Transverse colon (tissue), 4 donors: ENCODE results near the gene INCENP. TPM values are rescaled to one million over a fixed set of nuclear protein-coding genes. Genes with fewer than 3 reads are reported as not detected.

Experiments used
- DNase-seq: peaks from one replicate; pipeline ENCODE4 v3.0.0-alpha.2; 2019
- H3K27ac ChIP-seq, 4 donors: fragments of 200-600 bp; sonication (generic); 2 replicates each; pipeline ENCODE4 v1.5.1; 2016 to 2018; ENCODE audit warnings: inconsistent platforms in 4 of 4
- H3K27me3 ChIP-seq: fragments of 200-600 bp; sonication (generic); 2 replicates; pipeline ENCODE4 v1.5.1; 2017; ENCODE audit warnings: inconsistent platforms
- H3K36me3 ChIP-seq, 4 donors: fragments of 200-600 bp; sonication (generic); 2 replicates each; pipeline ENCODE4 v1.5.1; 2017 to 2019; ENCODE audit warnings: inconsistent platforms in 4 of 4
- H3K4me1 ChIP-seq, 4 donors: fragments of 200-600 bp; sonication (generic); 2 replicates each; pipeline ENCODE4 v1.5.1; 2017 to 2020; ENCODE audit warnings: inconsistent platforms in 4 of 4
- H3K4me3 ChIP-seq, 4 donors: fragments of 200-600 bp; sonication (generic); 1 replicate in 1 of 4; 2 replicates in 3 of 4; pipeline versions ENCODE4 v1.5.1 to v1.6.1; 2017 to 2019; ENCODE audit warnings: inconsistent platforms in 4 of 4
- H3K9me3 ChIP-seq, 2 donors: fragments of 200-600 bp; sonication (generic); 2 replicates each; pipeline ENCODE4 v1.5.1; 2017 to 2019; ENCODE audit warnings: inconsistent platforms in 2 of 2
- EP300 ChIP-seq: sonication (generic); formaldehyde crosslinking; IDR thresholded peaks from one replicate; pipeline ENCODE4 v1.6.1; 2017; ENCODE audit warnings: antibody characterized with exemption, low read depth
- POLR2A ChIP-seq: fragments of 450-650 bp; IDR thresholded peaks from one replicate; pipeline ENCODE4 v1.6.1; 2016; ENCODE audit warnings: antibody characterized with exemption, mild to moderate bottlenecking, moderate library complexity
- POLR2AphosphoS5 ChIP-seq, 3 donors: sonication (generic); formaldehyde crosslinking; IDR thresholded peaks; one replicate each; pipeline ENCODE4 v1.6.1; 2016; ENCODE audit warnings: antibody characterized with exemption in 3 of 3
- WGBS, 2 donors: methylation state at CpG; one replicate each; pipeline ENCODE4 v1.1.5; 2018; ENCODE audit warnings: low coverage in 1 of 2; 5-methylcytosine and 5-hydroxymethylcytosine counted together
- in situ Hi-C, 4 donors: fragments of 200-750 bp; cut with MboI; loops; one replicate each; pipeline versions ENCODE4 v1.15.0 to v1.15.1; 2017; ENCODE audit warnings: low sequenced_read_pairs in 3 of 4, low pct_ligation_motif_present in 1 of 4, low pct_unique_long_range_greater_than_20kb in 1 of 4
- intact Hi-C: fragments of 100-400 bp; cut with DNase I; formaldehyde crosslinking; loops from one replicate; pipeline ENCODE4 v1.15.1; 2023; ENCODE audit warnings: low total_unique reads
- total RNA-seq, 4 donors: library from RNA; depleted of rRNA; stranded (reverse); fragments of >200 nt; gene quantifications; one replicate each; pipeline ENCODE4 v1.1.0, GENCODE V29; 2016
- TF ChIP-seq, protein P1 (sequence below), 5 experiments: fragments of 200-600 bp in 3 of 5; fragments of 450-650 bp in 2 of 5; sonication (generic) in 3 of 5; IDR thresholded peaks; 1 replicate in 2 of 5; 2 replicates in 3 of 5; pipeline ENCODE4 v1.5.1; 2016 to 2017; ENCODE audit warnings: antibody characterized with exemption in 5 of 5, inconsistent platforms in 3 of 5, mild to moderate bottlenecking in 2 of 5, moderate library complexity in 1 of 5

Gene INCENP
- total RNA-seq, 4 donors from 2014 or later: 10.5 to 38.9 (median 26.1) TPM

- in situ Hi-C loops: no loop called here
- WGBS, 2 donors: 90 to 100% methylated on average over 1 to 14 of the region's 16 CpGs
- H3K9me3 ChIP-seq: no peaks in the 10 kb centered on the region
- H3K27me3 ChIP-seq: no peaks in the 10 kb centered on the region
- no peak overlapping the region for H3K4me3 ChIP-seq
- DNase-seq: no peak
- no peak for TF ChIP-seq EP300
- no peak for TF ChIP-seq POLR2AphosphoS5 (IDR thresholded peaks at IDR 0.05)
- TF ChIP-seq POLR2A: no peak
- TF ChIP-seq, protein P1, sequence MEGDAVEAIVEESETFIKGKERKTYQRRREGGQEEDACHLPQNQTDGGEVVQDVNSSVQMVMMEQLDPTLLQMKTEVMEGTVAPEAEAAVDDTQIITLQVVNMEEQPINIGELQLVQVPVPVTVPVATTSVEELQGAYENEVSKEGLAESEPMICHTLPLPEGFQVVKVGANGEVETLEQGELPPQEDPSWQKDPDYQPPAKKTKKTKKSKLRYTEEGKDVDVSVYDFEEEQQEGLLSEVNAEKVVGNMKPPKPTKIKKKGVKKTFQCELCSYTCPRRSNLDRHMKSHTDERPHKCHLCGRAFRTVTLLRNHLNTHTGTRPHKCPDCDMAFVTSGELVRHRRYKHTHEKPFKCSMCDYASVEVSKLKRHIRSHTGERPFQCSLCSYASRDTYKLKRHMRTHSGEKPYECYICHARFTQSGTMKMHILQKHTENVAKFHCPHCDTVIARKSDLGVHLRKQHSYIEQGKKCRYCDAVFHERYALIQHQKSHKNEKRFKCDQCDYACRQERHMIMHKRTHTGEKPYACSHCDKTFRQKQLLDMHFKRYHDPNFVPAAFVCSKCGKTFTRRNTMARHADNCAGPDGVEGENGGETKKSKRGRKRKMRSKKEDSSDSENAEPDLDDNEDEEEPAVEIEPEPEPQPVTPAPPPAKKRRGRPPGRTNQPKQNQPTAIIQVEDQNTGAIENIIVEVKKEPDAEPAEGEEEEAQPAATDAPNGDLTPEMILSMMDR (IDR thresholded peaks at IDR 0.05): no peak
- H3K36me3 ChIP-seq: peaks cover 0 to 13% (median 2%) of the 10 kb centered on the region in 4 donors
- H3K27ac ChIP-seq: no peak overlapping the region
- H3K4me1 ChIP-seq: no peaks in the 10 kb centered on the region
- intact Hi-C loops: no loop called here
These were observed 9.7 kb downstream of the INCENP start for GRCh38 chr11:62133328-62134065.

- no peak for DNase-seq
- no peak overlapping the region for H3K4me3 ChIP-seq
- TF ChIP-seq EP300 (no peak), POLR2A (no peak)
- TF ChIP-seq, protein P1 (IDR thresholded peaks at IDR 0.05): no peak
- H3K27me3 ChIP-seq: no peaks in the 10 kb centered on the region
- H3K9me3 ChIP-seq: no peaks in the 10 kb centered on the region
- WGBS, 2 donors: 90 to 96% methylated on average over 2 to 7 of the region's 7 CpGs
- in situ Hi-C loops: no loop called here
- H3K27ac ChIP-seq: no peak overlapping the region
- H3K4me1 ChIP-seq: no peaks in the 10 kb centered on the region
- peaks cover 0 to 17% (median 6%) of the 10 kb centered on the region in 4 donors for H3K36me3 ChIP-seq
- intact Hi-C loops: no loop called here
These were observed 13.6 kb downstream of the INCENP start for GRCh38 chr11:62137276-62137861.

DNA sequence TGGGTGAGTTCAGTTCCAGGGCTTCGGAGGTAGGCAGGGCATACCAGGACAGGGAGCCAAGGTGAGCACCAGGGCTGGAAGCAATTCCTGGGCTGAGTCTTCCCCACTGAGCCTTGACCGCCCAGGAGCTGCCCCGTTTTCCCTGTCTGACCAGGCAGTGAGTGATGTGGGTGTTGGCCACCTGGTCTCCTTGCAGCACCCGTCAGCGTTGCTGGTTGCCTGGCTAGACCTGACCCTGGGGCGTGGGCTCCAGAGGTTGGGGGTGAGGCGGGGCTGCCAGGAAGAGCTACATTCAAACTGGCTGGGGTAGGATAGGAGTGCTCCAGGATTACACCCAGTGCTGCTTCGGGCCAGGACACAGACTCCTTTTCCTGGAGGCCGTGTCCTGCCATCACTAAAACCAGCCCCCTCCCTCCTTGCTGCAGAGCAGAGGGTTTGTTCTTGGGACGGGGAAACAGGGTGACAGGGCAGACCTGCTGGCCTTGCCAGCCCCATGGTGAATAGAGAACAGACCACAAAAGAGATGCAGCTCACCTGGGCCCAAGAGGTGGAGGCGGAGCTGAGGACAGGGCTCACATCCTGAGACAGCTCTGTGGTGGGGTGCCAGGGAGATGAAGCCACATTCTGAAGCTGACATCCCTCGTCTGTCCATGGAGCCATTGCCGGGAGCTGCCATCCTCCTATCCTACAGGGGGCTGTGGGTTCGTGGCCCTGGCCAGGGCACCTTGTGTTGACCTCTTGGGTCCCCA lies 14.2 kb downstream of the INCENP start:
- 95% methylated on average over 12 of the region's 14 CpGs; no CpG with 5 or more reads in 1 of the 2 donors for WGBS, 2 donors
- Histone ChIP-seq H3K9me3 (no peaks in the 10 kb centered on the region), H3K4me3 (no peak overlapping the region), H3K27ac (no peak overlapping the region), H3K36me3 (peaks cover 0 to 17% (median 5%) of the 10 kb centered on the region in 4 donors), H3K27me3 (no peaks in the 10 kb centered on the region), H3K4me1 (no peaks in the 10 kb centered on the region)
- TF ChIP-seq POLR2AphosphoS5 (IDR thresholded peaks at IDR 0.05): no peak
- no peak for TF ChIP-seq POLR2A
- TF ChIP-seq, protein P1 (IDR thresholded peaks at IDR 0.05): no peak
- no peak for TF ChIP-seq EP300
- DNase-seq: no peak
- intact Hi-C loops (no loop called here), in situ Hi-C loops (no loop called here)
